GM06990 (cell line): Measurements from ENCODE around the gene WDR43.

Experiments used
- DNase-seq: peaks from one replicate; pipeline ENCODE4 v3.0.0-alpha.2; 2011; ENCODE audit not compliant: insufficient read length; ENCODE audit errors: extremely low read depth
- H3K27me3 ChIP-seq: replicated peaks from 2 replicates; pipeline ENCODE4 v1.6.0; 2011; ENCODE audit warnings: low read length; ENCODE audit not compliant: control insufficient read depth, insufficient read depth
- H3K36me3 ChIP-seq: 2 replicates; pipeline ENCODE4 v1.5.1; 2011; ENCODE audit warnings: low read length; ENCODE audit not compliant: control insufficient read depth, insufficient read depth
- H3K4me3 ChIP-seq: replicated peaks from 2 replicates; pipeline ENCODE4 v1.5.1; 2011; ENCODE audit warnings: low read depth, mild to moderate bottlenecking, control low read depth, low read length
- TF ChIP-seq, protein P1 (sequence below): IDR thresholded peaks from 2 replicates; pipeline ENCODE4 v1.5.1; 2011; ENCODE audit warnings: low read length, control low read depth, mild to moderate bottlenecking, inconsistent platforms; ENCODE audit not compliant: insufficient read depth, poor library complexity, severe bottlenecking

Gene WDR43

GRCh38 chr2:28981016-28981441 lies 86.6 kb downstream of the WDR43 start, which contains the start of gene TOGARAM2:
TOGARAM2 (plus strand) TSS chr2:28981298; CDS start chr2:28994835, 13,537 bp downstream.
- TF ChIP-seq, protein P1, sequence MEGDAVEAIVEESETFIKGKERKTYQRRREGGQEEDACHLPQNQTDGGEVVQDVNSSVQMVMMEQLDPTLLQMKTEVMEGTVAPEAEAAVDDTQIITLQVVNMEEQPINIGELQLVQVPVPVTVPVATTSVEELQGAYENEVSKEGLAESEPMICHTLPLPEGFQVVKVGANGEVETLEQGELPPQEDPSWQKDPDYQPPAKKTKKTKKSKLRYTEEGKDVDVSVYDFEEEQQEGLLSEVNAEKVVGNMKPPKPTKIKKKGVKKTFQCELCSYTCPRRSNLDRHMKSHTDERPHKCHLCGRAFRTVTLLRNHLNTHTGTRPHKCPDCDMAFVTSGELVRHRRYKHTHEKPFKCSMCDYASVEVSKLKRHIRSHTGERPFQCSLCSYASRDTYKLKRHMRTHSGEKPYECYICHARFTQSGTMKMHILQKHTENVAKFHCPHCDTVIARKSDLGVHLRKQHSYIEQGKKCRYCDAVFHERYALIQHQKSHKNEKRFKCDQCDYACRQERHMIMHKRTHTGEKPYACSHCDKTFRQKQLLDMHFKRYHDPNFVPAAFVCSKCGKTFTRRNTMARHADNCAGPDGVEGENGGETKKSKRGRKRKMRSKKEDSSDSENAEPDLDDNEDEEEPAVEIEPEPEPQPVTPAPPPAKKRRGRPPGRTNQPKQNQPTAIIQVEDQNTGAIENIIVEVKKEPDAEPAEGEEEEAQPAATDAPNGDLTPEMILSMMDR = no peak
- Histone ChIP-seq H3K27me3 (no peaks in the 10 kb centered on the region; the same call in 1 of the 2 replicates), H3K36me3 (no peaks in the 10 kb centered on the region), H3K4me3 (no peak within 1 kb of the TSS)
- no peak for DNase-seq

DNA sequence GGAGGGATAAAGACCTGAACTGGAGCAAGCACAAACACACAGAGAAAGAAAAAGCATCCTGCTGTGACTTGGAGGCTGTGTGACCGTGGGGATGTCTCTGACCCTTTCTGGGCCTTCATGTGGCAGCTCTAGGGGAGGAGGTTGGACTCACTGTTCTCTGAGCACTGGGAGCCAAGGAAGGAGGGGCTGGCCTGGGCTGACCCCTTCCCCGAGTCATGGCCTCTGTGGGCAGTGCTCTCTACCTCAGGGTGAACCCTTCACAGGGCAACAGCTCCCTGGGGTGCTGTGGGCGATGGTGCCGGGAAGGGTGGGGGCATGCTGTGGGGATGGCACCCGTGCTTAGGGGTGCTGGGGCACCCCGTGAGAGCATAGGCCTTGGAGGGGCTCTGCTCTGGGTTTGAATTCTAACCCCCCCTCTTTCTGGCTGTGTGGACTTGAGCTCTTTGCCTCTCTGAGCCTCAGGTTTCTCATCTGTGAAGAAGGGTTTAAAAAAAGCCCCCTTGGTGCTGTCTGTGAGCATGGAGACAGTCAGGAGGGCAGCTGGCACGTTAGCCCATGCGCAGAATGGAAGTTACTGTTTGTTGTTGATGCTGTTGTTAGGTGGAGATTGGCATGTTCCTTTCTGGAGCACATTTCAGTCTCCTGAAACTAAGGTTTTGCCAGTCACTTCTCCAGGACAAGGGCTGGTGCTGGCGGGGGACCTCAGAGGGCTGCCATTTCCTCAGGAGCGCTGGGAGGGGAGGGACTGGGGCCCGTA lies 87.3 kb downstream of the WDR43 start:
- TF ChIP-seq, protein P1 = no peak
- no peaks in the 10 kb centered on the region for H3K36me3 ChIP-seq
- no peak for DNase-seq

DNA sequence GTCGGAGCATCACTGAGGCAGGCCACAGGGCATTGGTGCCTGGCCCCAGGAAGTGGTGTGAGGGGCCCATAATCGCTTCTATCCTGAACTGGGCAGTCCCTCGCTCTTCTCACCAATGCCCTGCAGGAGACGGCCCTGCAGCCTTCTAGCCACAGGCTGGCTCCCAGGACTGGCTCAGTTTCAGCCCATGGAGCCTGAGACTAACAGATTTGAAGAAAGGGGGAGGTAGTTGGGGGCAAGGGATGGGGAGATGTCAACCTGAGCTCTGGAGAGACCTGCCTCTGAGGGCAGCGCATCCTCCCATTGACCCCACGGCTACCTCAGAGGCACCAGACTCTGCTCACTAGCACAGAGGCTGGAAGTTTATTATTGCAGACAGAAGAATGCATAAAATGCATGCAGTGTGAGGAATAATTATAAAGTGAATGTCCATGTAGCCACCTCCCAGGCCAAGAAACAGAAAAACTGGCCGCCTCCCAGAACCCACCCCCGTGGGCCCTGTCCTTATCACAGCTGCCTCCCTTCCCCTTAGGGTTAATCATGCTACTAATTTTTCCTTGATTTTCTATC lies 88.0 kb downstream of the WDR43 start:
- no peak overlapping the region for H3K4me3 ChIP-seq
- no peak for DNase-seq
- H3K36me3 ChIP-seq = no peaks in the 10 kb centered on the region
- H3K27me3 ChIP-seq = no peaks in the 10 kb centered on the region; the same call in 1 of the 2 replicates
- TF ChIP-seq, protein P1 = no peak

More for the DNA sequence above, 87.3 kb downstream of the WDR43 start:
- H3K4me3 ChIP-seq = no peak overlapping the region
- no peaks in the 10 kb centered on the region; the same call in 1 of the 2 replicates for H3K27me3 ChIP-seq

DNA sequence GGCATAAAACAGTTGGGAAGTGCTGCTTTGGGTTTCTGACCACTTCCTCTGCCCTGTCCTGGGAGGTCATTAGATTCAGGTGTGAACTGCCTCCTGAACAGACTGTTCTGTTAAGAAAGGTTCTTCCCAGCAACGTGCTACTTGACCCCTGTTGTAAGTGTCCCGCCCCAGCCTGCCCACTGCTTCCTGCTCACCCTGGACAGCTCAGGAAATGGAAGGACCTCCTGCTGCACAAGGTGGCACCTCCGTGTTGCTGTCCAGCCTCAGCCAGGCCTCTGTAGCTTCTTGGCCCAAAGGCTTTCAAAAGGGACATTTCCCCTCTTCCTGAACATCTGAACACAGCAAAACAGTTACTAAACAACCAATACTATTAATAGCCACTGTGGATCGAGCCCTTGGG lies 92.0 kb downstream of the WDR43 start:
- no peak overlapping the region for H3K4me3 ChIP-seq
- TF ChIP-seq, protein P1 = no peak
- DNase-seq = no peak
- no peaks in the 10 kb centered on the region for H3K36me3 ChIP-seq
- H3K27me3 ChIP-seq = no peaks in the 10 kb centered on the region; the same call in 1 of the 2 replicates

GRCh38 chr2:28989973-28990372 lies 95.5 kb downstream of the WDR43 start:
- no peak for DNase-seq
- no peaks in the 10 kb centered on the region for H3K36me3 ChIP-seq
- no peak overlapping the region for H3K4me3 ChIP-seq
- no peaks in the 10 kb centered on the region; the same call in 1 of the 2 replicates for H3K27me3 ChIP-seq
- TF ChIP-seq, protein P1 = no peak
